Spleen (tissue), 7 donors: ENCODE measurements around the gene LSS.

Experiments used
- CTCF ChIP-seq, 11 experiments: fragments of 200-600 bp in 7 of 11; fragments of 450-650 bp in 4 of 11; sonication (generic) in 4 of 11; IDR thresholded peaks in 8 of 11; conservative IDR thresholded peaks in 3 of 11; 1 replicate in 7 of 11; 2 replicates in 4 of 11; pipeline versions ENCODE4 v1.4.0 to v1.8.0; 2016 to 2021; ENCODE audit warnings: antibody characterized with exemption in 11 of 11, inconsistent platforms in 4 of 11, mild to moderate bottlenecking in 1 of 11
- POLR2A ChIP-seq, 3 donors: fragments of 450-650 bp; IDR thresholded peaks; one replicate each; pipeline ENCODE4 v1.5.1; 2017; ENCODE audit warnings: antibody characterized with exemption in 3 of 3, mild to moderate bottlenecking in 1 of 3
- donor health status: DM: no; HTN: no; CAD: no; lungs with moderate emphysema.
- donor health status: DM: no; HTN: no; CAD: no.
- donor health status: DM: no; HTN: no; CAD: no.

- no peak for TF ChIP-seq CTCF (IDR thresholded peaks at IDR 0.05 in 8 of 11, conservative IDR thresholded peaks at IDR 0.05 in 3 of 11)
- TF ChIP-seq POLR2A (IDR thresholded peaks at IDR 0.05) = no peak
Observed at GRCh38 chr21:46160657-46160906, 68.0 kb downstream of the LSS start.
